ENCODE measurements around the gene ADGRD1.

The ADGRD1 gene

DNA sequence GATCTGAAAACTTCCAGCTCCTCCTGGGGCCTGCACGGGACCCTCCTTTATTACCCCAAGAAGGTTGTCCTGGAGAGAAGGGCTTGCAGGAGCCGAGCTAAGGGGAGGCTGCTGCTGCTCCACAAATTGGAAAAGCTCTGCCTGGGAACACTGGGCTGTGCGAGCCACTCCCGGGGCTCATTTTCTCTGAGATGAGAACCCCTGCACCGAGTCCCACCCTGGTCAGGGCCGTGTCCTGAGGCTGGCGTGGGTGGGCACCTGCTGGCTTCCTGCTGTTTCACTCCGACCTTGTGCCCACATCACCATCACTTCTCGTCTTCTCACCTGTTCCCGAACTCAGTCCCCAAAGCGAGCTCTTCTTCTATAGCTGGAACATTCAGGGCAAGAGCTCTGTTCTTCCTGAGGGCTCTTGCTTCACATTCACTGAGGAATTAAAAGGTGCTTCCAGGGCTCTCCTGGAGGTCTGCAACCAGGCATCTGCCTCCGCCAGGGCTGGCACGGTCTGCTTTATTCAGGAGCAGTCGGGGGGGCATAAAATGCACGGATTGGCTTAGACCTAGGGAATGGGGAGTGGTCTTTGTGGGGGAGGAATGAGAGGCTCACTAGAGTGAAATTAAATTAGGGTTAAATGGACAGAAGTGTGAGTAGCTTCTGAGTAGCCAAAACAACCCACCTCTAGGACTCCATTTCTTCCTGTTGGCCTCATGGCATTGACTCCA lies 98.5 kb downstream of the ADGRD1 start:
- Histone ChIP-seq H3K4me3 (ENCODE audit: low read length) (no peak overlapping the region), H3K27me3 (ENCODE audit: insufficient read depth, low read length) (peaks cover 25% of the 10 kb centered on the region), H3K9me3 (ENCODE audit: low read length) (no peaks in the 10 kb centered on the region), H3K4me1 (ENCODE audit: insufficient read depth, low read length) (no peaks in the 10 kb centered on the region), H3K36me3 (ENCODE audit: insufficient read depth, low read length) (no peaks in the 10 kb centered on the region), H2AFZ (ENCODE audit: low read depth, low read length) (no peak overlapping the region)

DNA sequence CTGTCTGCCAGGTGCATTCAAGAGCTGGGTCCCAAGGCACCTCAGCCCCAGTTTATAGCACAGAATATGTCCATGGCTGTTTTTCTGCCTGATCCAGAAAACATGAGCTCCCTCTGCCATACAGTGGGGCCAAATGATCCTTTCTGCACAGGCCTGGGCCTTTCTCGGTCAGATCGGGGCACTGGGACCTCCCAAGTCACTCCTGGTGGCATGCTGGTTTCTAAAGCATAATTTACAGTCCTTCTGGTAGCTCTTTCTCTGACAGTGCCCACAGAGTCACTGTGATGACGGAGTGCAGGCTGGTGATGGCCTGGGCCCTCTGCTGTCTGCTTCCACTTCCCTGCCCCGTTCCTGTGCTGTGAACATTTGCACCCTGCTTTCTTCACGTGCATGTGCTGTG lies 99.2 kb downstream of the ADGRD1 start:
- no peak overlapping the region for H3K4me3 ChIP-seq (ENCODE audit: low read length)
- H3K27me3 ChIP-seq (ENCODE audit: insufficient read depth, low read length) = peaks cover 28% of the 10 kb centered on the region
- H2AFZ ChIP-seq (ENCODE audit: low read depth, low read length) = no peak overlapping the region
- no peaks in the 10 kb centered on the region for H3K36me3 ChIP-seq (ENCODE audit: insufficient read depth, low read length)
- H3K4me1 ChIP-seq (ENCODE audit: insufficient read depth, low read length) = no peaks in the 10 kb centered on the region
- H3K9me3 ChIP-seq (ENCODE audit: low read length) = no peaks in the 10 kb centered on the region

DNA sequence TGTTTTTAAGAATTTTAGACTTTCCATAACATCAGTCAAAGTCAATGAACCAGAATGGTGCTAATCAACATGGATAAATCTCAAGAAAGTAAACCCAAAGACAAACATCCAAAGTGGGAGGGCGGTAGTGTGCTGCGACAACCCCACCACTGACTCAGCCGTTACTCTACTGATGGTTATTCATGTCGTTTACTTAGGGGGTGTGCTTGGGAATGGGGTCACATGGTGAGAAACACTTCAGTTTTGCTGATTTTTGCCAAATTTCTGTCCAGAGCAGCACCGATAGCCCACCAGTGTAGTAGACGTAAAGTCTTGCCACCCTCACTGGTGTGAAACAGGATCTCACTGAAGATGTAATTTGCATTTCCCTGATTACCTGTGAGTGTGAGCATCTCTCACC lies 99.9 kb downstream of the ADGRD1 start:
- Histone ChIP-seq H2AFZ (ENCODE audit: low read depth, low read length) (no peak overlapping the region), H3K27me3 (ENCODE audit: insufficient read depth, low read length) (peaks cover 28% of the 10 kb centered on the region), H3K36me3 (ENCODE audit: insufficient read depth, low read length) (no peaks in the 10 kb centered on the region), H3K4me1 (ENCODE audit: insufficient read depth, low read length) (no peaks in the 10 kb centered on the region), H3K9me3 (ENCODE audit: low read length) (no peaks in the 10 kb centered on the region), H3K4me3 (ENCODE audit: low read length) (no peak overlapping the region)

DNA sequence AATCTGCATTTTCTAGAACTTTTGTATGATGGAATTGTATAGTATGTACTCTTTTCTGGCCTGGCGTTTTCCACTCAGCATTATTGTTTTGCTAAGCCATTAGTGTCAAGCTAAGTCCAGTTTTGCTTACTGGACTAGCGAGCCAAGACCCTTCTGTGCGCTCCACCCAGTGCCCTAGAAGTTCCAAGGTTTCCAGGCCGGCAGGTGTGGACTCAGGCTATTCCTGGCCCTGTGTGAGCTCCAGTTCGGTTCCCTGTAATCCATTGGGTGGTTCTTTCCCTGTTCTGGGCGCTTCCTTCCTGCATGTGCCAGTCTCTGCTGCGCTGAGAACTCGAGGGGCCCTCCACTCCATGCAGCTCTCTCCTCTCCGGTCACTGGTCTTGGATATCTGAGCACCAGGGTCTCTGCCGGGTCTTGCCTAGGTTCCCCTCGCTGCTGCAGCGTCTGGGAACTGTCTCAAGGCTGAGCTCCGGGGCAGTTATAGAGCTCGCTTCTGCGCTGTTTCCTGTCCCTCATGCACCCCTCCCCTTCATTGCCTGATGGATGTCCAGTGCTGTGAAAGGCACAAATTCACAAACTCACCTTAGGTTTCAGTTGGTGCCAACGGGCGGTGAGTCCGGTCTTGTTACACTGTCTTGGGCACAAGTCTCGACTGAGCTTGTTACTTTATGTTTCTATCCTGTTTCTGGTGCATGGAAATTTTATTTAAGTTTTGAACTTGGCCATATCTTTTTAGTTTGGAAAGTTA lies 100.8 kb downstream of the ADGRD1 start:
- H3K4me1 ChIP-seq (ENCODE audit: insufficient read depth, low read length) = no peaks in the 10 kb centered on the region
- H2AFZ ChIP-seq (ENCODE audit: low read depth, low read length) = no peak overlapping the region
- peaks cover 28% of the 10 kb centered on the region for H3K27me3 ChIP-seq (ENCODE audit: insufficient read depth, low read length)
- H3K36me3 ChIP-seq (ENCODE audit: insufficient read depth, low read length) = no peaks in the 10 kb centered on the region
- H3K9me3 ChIP-seq (ENCODE audit: low read length) = no peaks in the 10 kb centered on the region
- H3K4me3 ChIP-seq (ENCODE audit: low read length) = no peak overlapping the region

DNA sequence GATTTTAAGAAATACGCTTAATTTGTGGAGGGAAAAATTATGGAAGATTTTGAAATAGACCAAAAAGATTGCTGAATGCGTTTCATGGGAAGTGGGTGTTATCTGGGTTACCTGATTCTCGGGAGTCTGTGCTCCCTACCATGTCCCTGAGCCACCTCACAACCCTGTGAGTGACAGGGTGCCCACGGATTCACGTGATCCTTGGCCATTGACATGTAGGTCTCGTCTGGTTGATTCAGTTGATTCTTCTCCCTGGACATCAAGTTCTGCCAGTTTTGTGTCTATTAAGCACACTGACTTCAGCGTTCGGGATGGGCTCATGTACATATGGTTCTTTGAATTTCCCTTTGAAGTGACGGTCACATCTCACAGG lies 101.4 kb downstream of the ADGRD1 start:
- H3K9me3 ChIP-seq (ENCODE audit: low read length) = no peaks in the 10 kb centered on the region
- H3K4me3 ChIP-seq (ENCODE audit: low read length) = no peak overlapping the region
- no peaks in the 10 kb centered on the region for H3K36me3 ChIP-seq (ENCODE audit: insufficient read depth, low read length)
- H3K4me1 ChIP-seq (ENCODE audit: insufficient read depth, low read length) = no peaks in the 10 kb centered on the region
- H2AFZ ChIP-seq (ENCODE audit: low read depth, low read length) = no peak overlapping the region
- H3K27me3 ChIP-seq (ENCODE audit: insufficient read depth, low read length) = peaks cover 28% of the 10 kb centered on the region

DNA sequence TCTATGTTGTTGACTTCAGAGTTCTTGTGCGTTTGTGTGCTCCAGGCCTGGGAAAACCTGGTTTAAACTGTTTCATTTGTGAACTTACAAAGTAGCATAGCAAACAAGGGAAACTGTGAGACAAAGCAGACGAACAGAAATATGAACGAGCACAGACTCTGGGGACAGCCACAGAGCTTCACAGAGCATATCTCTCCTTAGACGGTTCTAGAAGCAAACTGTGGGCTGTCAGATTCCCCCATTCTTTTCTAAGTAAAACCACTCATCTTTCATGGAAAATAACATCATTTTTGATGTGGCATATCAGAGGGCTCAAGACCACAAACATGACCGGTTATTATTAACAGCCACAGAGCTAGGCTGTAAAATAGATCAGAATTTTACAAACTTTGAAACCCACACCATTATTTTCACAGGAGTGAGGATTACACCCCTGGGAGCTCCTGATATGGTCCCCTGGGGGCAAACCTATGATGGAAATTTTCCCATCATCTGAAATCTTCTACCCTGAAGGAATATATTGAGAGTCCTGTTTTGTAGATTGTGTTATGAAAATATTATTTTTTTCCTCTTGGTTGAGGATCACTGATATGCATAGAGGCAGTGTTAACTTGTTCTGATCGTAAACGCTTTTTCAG lies 102.0 kb downstream of the ADGRD1 start:
- Histone ChIP-seq H3K36me3 (ENCODE audit: insufficient read depth, low read length) (no peaks in the 10 kb centered on the region), H2AFZ (ENCODE audit: low read depth, low read length) (no peak overlapping the region), H3K4me1 (ENCODE audit: insufficient read depth, low read length) (no peaks in the 10 kb centered on the region), H3K9me3 (ENCODE audit: low read length) (no peaks in the 10 kb centered on the region), H3K27me3 (ENCODE audit: insufficient read depth, low read length) (peaks cover 28% of the 10 kb centered on the region), H3K4me3 (ENCODE audit: low read length) (no peak overlapping the region)

DNA sequence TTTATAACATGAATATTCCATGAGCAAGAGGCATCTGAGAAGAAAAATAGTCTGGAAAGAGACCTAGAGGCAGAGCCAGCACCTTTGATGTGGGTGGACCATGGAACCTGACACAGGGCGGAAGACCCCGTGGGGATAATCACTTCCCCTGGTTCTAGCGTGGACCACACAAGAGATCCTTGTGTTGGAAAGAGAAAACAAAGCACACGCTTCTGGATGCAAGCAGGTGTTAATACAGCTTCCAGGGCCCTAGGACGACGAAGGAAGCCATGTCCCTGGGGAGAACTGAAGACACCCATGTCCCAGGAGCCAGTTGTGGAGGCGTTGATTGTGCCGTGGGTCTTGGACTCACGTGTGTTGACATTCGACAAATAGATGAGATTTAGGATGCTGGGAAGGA lies 102.9 kb downstream of the ADGRD1 start:
- Histone ChIP-seq H3K36me3 (ENCODE audit: insufficient read depth, low read length) (no peaks in the 10 kb centered on the region), H3K4me1 (ENCODE audit: insufficient read depth, low read length) (no peaks in the 10 kb centered on the region), H3K4me3 (ENCODE audit: low read length) (no peak overlapping the region), H3K9me3 (ENCODE audit: low read length) (no peaks in the 10 kb centered on the region), H3K27me3 (ENCODE audit: insufficient read depth, low read length) (peaks cover 28% of the 10 kb centered on the region), H2AFZ (ENCODE audit: low read depth, low read length) (no peak overlapping the region)

DNA sequence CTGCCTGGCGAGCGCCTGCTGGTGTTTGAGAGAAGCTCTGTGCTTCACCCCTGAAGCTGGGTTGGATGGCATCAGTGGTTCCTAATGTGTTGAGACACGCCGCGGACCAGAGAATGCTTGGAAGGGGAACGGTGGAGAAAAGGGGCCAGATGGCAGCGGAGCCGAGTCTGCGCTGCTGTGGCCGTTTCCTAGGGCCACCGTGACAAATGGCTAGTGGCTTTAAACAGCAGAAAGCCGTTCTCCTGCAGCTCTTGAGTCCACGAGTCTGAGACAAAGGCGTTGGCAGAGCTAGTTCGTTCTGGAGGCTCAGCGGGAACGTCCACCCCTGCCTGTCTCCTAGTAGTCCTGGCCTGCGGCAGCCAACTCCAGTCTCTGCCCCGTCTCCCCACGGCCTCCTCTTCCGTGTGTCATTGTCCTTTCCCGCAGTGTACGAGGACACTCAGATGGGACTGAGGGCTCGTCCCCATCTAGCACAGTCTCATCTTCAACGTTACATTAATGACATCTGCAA lies 103.6 kb downstream of the ADGRD1 start:
- Histone ChIP-seq H2AFZ (ENCODE audit: low read depth, low read length) (no peak overlapping the region), H3K4me1 (ENCODE audit: insufficient read depth, low read length) (no peaks in the 10 kb centered on the region), H3K9me3 (ENCODE audit: low read length) (no peaks in the 10 kb centered on the region), H3K27me3 (ENCODE audit: insufficient read depth, low read length) (peaks cover 28% of the 10 kb centered on the region), H3K36me3 (ENCODE audit: insufficient read depth, low read length) (no peaks in the 10 kb centered on the region), H3K4me3 (ENCODE audit: low read length) (no peak overlapping the region)

DNA sequence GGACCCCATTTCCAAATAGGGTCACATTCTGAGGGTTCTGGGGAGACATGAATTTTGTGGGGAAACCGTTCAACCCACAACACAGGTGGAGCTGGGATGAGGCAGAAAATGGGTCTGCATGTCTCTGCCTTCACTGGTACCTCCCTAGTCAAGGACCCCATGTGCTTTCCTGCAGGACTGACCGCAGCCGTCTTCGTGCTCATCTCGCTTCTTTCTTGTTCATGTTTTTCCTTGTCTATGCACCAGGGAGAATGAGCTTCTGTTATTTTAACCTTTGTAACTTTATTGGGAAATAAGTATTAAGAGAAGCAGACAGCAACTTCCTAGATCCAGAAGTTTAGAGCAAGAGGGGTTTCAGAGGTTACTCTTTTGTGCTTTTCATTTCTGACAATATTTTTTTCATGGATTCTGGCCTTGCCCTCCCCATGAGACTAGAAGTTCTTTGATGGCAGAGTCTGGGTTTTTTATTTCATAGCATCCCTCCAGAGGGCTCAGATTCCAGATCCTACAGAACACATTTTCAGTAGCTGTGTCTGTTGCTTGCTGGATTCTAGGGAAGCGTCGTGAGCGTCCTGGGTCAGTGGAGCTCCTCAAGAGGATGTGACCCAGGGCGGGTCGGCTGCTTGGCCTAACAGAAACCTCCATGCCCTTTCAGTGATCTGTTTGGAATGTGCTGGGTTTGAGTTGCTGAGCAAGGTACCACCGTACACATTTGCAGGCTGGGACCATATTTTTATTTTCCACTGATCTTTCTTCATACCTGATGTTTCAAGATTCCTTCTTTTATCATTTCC lies 104.2 kb downstream of the ADGRD1 start:
- H3K27me3 ChIP-seq (ENCODE audit: insufficient read depth, low read length) = peaks cover 22% of the 10 kb centered on the region
- no peak overlapping the region for H2AFZ ChIP-seq (ENCODE audit: low read depth, low read length)
- no peaks in the 10 kb centered on the region for H3K36me3 ChIP-seq (ENCODE audit: insufficient read depth, low read length)
- no peaks in the 10 kb centered on the region for H3K4me1 ChIP-seq (ENCODE audit: insufficient read depth, low read length)
- no peak overlapping the region for H3K4me3 ChIP-seq (ENCODE audit: low read length)
- no peaks in the 10 kb centered on the region for H3K9me3 ChIP-seq (ENCODE audit: low read length)

DNA sequence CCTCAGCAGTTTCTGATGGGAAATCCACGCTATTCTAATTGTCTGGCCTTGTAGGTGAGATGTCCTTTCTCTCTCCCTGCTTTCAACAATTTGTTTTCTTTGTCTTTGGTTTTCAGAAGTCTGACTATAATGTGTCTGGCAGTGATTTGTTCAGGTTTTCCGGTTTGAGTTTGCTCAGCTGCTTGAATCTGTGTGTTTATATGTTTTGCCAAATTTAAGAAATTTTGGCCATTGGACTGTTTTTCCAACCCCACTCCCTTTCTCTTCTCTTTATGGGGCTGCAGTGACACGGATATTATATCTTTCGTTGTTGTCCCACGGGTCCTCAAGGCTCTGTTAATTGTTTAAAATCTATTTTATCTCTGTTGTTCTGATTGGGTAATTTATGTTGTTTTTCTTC lies 105.0 kb downstream of the ADGRD1 start:
- H3K9me3 ChIP-seq (ENCODE audit: low read length) = no peaks in the 10 kb centered on the region
- H2AFZ ChIP-seq (ENCODE audit: low read depth, low read length) = no peak overlapping the region
- no peaks in the 10 kb centered on the region for H3K36me3 ChIP-seq (ENCODE audit: insufficient read depth, low read length)
- H3K4me3 ChIP-seq (ENCODE audit: low read length) = no peak overlapping the region
- H3K4me1 ChIP-seq (ENCODE audit: insufficient read depth, low read length) = no peaks in the 10 kb centered on the region
- H3K27me3 ChIP-seq (ENCODE audit: insufficient read depth, low read length) = peaks cover 20% of the 10 kb centered on the region

DNA sequence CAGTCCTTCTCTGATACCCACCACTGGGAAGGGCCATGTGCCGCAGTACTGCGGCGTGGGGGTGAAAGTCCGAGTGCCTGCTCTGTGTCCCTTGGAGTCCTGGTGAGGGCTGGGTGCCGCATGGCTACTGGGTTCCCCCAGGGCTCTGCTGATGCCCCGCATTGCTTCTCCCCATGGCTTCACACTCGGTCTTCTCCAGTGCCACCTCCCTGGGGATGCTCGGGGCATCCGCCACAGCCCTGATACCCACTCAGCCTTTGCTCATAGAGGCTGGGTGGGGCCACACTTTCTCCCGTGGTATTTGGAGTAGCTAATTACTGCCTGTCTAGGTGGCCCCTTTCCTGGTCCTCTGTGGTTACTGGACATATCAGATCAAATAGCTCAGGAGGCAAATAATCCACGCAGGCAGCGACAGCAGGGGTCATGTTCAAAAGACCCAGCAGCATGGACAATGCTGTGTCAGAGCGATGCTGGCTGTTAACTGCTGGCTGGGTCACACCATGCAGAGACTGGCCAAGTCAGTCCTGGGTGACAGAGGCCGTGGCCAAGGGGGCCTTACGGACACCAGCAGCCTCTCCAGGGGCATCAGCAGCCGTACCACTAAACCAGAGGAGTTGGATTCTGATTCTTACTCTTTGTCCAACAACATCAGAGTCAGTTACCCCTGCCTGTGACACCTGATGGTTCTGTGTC lies 106.5 kb downstream of the ADGRD1 start:
- H3K4me1 ChIP-seq (ENCODE audit: insufficient read depth, low read length) = no peaks in the 10 kb centered on the region
- H3K4me3 ChIP-seq (ENCODE audit: low read length) = no peak overlapping the region
- peaks cover 7% of the 10 kb centered on the region for H3K27me3 ChIP-seq (ENCODE audit: insufficient read depth, low read length)
- H3K9me3 ChIP-seq (ENCODE audit: low read length) = no peaks in the 10 kb centered on the region
- H2AFZ ChIP-seq (ENCODE audit: low read depth, low read length) = no peak overlapping the region
- H3K36me3 ChIP-seq (ENCODE audit: insufficient read depth, low read length) = no peaks in the 10 kb centered on the region

DNA sequence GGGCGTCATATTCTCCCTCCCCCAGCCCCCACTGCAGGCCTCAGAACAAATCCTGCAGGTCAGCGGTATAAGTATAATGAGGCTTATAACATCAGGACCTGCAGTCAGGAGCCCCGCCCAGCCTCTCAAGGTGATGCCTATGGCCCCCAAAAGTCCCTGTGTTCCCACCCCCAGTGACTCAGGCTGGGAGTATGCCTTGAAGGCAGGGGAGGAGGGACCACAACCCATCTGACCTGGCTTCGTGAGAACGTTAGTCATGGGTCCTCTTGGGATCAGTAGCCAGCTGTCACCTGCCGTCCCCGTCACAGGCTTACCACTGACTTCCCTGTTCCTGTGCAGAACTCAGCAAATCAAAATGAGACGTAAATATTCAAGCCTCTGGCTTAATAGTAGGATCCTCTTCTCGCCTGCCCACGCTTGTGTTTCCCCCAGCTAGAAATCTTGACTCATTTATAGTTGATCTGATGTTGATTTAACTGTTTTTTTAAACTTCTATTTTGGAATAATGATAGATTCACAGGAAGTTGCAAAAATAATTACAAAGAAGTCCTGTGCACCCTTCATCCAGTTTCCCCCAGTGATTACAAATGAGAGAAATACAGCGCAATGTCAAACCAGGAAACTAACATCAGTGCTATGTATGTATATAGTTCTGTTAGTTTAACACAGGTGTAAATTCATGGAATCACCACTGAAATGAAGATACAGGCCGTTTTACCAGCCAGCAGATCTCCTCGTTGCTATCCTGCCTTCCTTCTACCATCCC lies 107.5 kb downstream of the ADGRD1 start:
- Histone ChIP-seq H3K9me3 (ENCODE audit: low read length) (no peaks in the 10 kb centered on the region), H2AFZ (ENCODE audit: low read depth, low read length) (no peak overlapping the region), H3K36me3 (ENCODE audit: insufficient read depth, low read length) (no peaks in the 10 kb centered on the region), H3K27me3 (ENCODE audit: insufficient read depth, low read length) (peaks cover 7% of the 10 kb centered on the region), H3K4me1 (ENCODE audit: insufficient read depth, low read length) (no peaks in the 10 kb centered on the region), H3K4me3 (ENCODE audit: low read length) (no peak overlapping the region)
